ENCODE results near the gene ACIN1.

Gene ACIN1

GRCh38 chr14:23103581-23103980 lies 8.6 kb upstream of the ACIN1 start:
- DNase-seq: no peak

- no peak for DNase-seq
Measured at GRCh38 chr14:23102801-23103200, 7.9 kb upstream of the ACIN1 start.

- no peak for DNase-seq
Measured at GRCh38 chr14:23101986-23102625, 7.2 kb upstream of the ACIN1 start.

- DNase-seq: no peak
Measured at GRCh38 chr14:23101213-23101970, 6.5 kb upstream of the ACIN1 start.

GRCh38 chr14:23099212-23099861 lies 4.4 kb upstream of the ACIN1 start:
- no peak for DNase-seq

GRCh38 chr14:23097786-23098185 lies 2.9 kb upstream of the ACIN1 start:
- no peak for DNase-seq

- DNase-seq: no peak
Measured at GRCh38 chr14:23095196-23096108, 516 bp upstream of the ACIN1 start, which contains the start of gene C14orf119. C14orf119 (plus strand) TSS chr14:23095505; CDS start chr14:23097659, 2,154 bp downstream.

- no peak for DNase-seq
Measured at GRCh38 chr14:23093991-23094665, 808 bp downstream of the ACIN1 start.

- DNase-seq: no peak
Measured at GRCh38 chr14:23093526-23093925, 1.4 kb downstream of the ACIN1 start.

- DNase-seq: no peak
Measured at GRCh38 chr14:23093104-23093503, 1.8 kb downstream of the ACIN1 start.

GRCh38 chr14:23091294-23092225 lies 3.4 kb downstream of the ACIN1 start:
- DNase-seq: no peak

- no peak for DNase-seq
Measured at GRCh38 chr14:23090254-23090636, 4.7 kb downstream of the ACIN1 start.

GRCh38 chr14:23089498-23090253 lies 5.3 kb downstream of the ACIN1 start:
- no peak for DNase-seq

GRCh38 chr14:23086565-23086964 lies 8.4 kb downstream of the ACIN1 start:
- DNase-seq: no peak

- DNase-seq: no peak
Measured at GRCh38 chr14:23085458-23085857, 9.5 kb downstream of the ACIN1 start.

- no peak for DNase-seq
Measured at GRCh38 chr14:23080474-23080873, 14.5 kb downstream of the ACIN1 start.

GRCh38 chr14:23079716-23080115 lies 15.2 kb downstream of the ACIN1 start:
- no peak for DNase-seq

GRCh38 chr14:23078692-23079116 lies 16.2 kb downstream of the ACIN1 start:
- no peak for DNase-seq

GRCh38 chr14:23077962-23078361 lies 17.0 kb downstream of the ACIN1 start:
- DNase-seq: no peak

- DNase-seq: no peak
Measured at GRCh38 chr14:23076785-23077408, 18.0 kb downstream of the ACIN1 start.
